Spinal cord (tissue), 10 donors: ENCODE measurements around the gene IQSEC1. TPM values are rescaled to one million over a fixed set of nuclear protein-coding genes. Genes with fewer than 3 reads are reported as not detected.

Experiments
- DNase-seq, 6 donors: peaks; one replicate each; pipeline versions ENCODE4 v3.0.0 to v3.0.0-alpha.2; 2013 to 2015; ENCODE audit warnings: low spot score in 6 of 6, low read depth in 4 of 6
- H3K27ac ChIP-seq: one replicate; pipeline ENCODE4 v1.5.1; 2013; ENCODE audit warnings: low read depth, low read length, control low read depth
- H3K27me3 ChIP-seq: one replicate; pipeline ENCODE4 v1.6.1; 2013; ENCODE audit warnings: low read length; ENCODE audit not compliant: control insufficient read depth, insufficient read depth
- H3K36me3 ChIP-seq: one replicate; pipeline ENCODE4 v1.6.1; 2013; ENCODE audit warnings: low read length; ENCODE audit not compliant: control insufficient read depth, insufficient read depth
- H3K4me1 ChIP-seq: one replicate; pipeline ENCODE4 v1.6.1; 2013; ENCODE audit warnings: low read length; ENCODE audit not compliant: control insufficient read depth, insufficient read depth
- H3K4me3 ChIP-seq: one replicate; pipeline ENCODE4 v1.5.1; 2013; ENCODE audit warnings: low read depth, low read length, control low read depth
- H3K9me3 ChIP-seq: one replicate; pipeline ENCODE4 v1.6.1; 2013; ENCODE audit warnings: low read length; ENCODE audit not compliant: control insufficient read depth, insufficient read depth
- WGBS: methylation state at CpG from one replicate; pipeline ENCODE4 v1.1.5; 2013; ENCODE audit warnings: missing lambda C conversion rate; ENCODE audit not compliant: insufficient coverage; 5-methylcytosine and 5-hydroxymethylcytosine counted together
- polyA plus RNA-seq, 2 donors: library from polyadenylated mRNA; unstranded; fragments of 120-200 nt; gene quantifications; one replicate each; pipeline ENCODE4 v1.2.1, GENCODE V29; 2013; ENCODE audit not compliant: insufficient read length in 2 of 2
- total RNA-seq, 2 donors: library from RNA; depleted of rRNA in 1 of 2; stranded (reverse); fragments of 120-200 nt in 1 of 2; fragments of >200 nt in 1 of 2; gene quantifications; one replicate each; pipeline versions ENCODE4 v1.2.3 to v1.2.4, GENCODE V29; 2013 to 2014
- donor health status: healthy.

IQSEC1 gene
- total and polyA plus RNA-seq, 4 donors: 40.2 to 87.1 (median 63.6) TPM

DNA sequence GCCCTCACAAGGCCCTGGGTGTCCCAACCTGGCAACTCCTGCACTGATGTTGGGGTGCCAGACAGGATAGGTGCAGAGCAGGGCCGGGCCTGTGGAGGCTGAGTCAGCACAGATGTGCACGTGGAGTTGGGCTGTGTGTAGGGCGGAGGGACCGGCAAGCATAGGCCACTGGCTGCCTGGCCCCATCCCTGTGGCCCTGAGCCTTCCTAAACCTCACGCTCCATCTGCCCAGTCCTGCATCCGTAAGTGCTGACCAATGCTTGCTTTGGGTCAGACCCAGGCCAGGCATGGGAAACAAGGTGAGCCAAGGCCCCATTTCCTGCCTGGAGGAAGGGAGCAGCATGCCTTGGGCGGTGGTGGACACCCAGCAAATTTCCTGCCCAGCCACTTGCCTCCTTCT lies 5.8 kb upstream of the IQSEC1 start:
- H3K36me3 ChIP-seq: no peaks in the 10 kb centered on the region
- H3K4me3 ChIP-seq: no peak overlapping the region
- WGBS: 88% methylated on average over 7 of the region's 7 CpGs
- no peak overlapping the region for H3K27ac ChIP-seq
- peaks cover 34% of the 10 kb centered on the region for H3K4me1 ChIP-seq
- H3K9me3 ChIP-seq: no peaks in the 10 kb centered on the region
- peaks cover 6% of the 10 kb centered on the region for H3K27me3 ChIP-seq
- DNase-seq: no peak

DNA sequence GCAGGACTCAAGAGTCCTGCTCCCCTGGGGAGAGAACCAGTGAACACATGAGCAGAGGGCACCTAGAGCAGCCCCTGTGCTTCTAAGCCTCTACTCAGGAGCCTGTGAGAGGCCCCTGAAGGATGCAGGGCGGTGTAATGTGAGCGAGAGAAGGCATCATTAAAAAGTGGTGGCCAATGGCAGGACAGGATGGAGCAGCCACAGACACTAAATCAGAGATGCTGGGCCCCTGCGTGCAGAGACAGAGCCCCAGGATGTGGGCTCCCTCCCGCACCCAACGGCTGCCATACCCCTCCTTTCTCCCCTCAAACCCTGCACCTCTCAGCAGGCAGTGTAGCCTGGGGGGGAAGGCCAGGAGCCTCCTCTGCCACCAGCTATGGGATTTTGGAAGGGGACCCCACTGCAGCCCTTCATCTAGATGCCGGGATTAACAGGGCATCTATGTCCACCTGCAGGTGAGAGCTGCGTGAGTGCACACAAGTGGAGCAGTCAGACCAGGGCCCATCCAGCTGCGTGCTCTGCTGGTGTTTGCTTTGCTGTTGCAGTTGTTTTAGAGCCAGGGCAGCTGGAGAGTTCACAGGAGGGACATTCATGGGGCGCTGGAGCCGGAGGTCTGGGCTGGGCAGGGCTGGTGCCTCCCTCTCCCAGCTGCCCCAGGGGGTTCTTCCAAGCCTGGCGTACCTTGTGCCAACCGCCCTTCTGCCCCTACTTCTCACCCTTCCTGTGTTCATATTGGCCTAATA lies 5.1 kb upstream of the IQSEC1 start:
- no peak overlapping the region for H3K4me3 ChIP-seq
- peaks cover 41% of the 10 kb centered on the region for H3K4me1 ChIP-seq
- DNase-seq: peak in 1 of 6 donors; percentile 50
- 68% methylated on average over 7 of the region's 12 CpGs for WGBS
- peaks cover 10% of the 10 kb centered on the region for H3K27me3 ChIP-seq
- H3K36me3 ChIP-seq: no peaks in the 10 kb centered on the region
- peaks cover 2% of the 10 kb centered on the region for H3K9me3 ChIP-seq
- H3K27ac ChIP-seq: no peak overlapping the region

DNA sequence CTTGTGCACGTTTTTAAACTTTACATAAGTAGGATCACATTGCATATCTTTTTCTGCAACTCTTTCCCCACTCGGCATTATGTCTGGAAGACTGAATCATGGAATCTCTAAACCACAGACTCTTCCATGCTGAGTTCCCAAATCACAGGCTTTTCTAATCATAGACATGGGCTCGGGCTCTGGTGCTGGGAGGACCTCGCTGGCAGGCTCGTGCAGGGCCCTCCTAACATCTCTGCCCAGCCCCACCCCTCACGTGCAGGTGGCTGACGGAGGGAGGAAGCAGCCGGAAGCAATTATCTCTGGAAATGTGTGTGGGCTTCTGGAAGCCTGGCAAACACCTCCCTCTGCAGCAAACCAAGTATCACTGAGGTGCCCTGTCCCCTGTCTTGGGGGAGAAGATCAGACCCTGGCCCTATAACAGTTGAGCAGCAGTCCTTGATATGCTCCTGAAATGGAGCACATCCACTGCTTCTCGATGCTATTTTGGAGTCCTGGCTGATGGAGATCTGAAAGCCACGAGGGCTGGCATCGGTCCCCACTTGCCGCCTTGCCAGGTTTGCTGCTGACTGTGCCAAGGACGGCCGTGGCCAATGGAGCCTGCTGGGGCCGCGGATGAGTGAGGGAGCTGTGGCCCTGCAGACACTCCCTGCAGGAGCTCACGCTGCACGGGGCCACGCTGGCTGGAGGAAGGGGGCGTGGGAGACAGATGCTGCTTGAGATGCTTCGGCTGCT lies 4.4 kb upstream of the IQSEC1 start:
- peaks cover 2% of the 10 kb centered on the region for H3K9me3 ChIP-seq
- H3K4me1 ChIP-seq: peaks cover 48% of the 10 kb centered on the region
- H3K27ac ChIP-seq: no peak overlapping the region
- H3K4me3 ChIP-seq: no peak overlapping the region
- WGBS: 21% methylated on average over 15 of the region's 21 CpGs
- H3K36me3 ChIP-seq: no peaks in the 10 kb centered on the region
- DNase-seq: peak in 2 of 6 donors; percentile 75 to 88
- H3K27me3 ChIP-seq: peaks cover 10% of the 10 kb centered on the region

DNA sequence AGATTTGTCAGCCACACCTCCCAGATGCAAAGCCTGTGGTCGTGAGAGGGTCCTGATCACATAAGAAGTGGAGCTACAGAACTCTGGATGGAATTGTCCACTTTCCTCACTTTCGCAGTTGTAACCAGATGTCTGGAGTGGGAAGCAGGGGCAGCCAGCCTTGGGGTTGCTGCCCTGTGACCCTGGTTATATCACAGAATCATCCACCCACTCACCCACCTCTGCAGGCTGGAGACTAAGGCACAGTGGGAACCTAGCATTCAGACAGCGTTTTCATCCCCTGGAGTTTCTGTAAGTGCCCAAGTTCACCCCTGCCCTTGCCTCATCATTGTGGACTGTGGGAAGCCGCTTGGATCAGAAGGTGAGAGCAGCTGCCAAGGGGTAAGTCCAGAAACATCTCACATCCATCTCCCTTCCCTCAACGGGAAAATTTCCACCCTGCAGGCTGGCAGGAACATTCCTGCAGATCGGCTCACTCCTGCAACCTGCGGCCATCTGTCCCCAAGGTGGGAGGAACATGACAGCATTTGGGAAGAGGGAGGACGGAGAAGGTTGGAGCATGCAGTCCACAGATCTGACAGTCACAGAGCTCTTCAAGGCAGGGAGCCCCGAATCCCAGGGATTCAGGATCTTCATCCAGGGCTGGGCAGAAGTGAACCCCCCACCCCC lies 2.9 kb upstream of the IQSEC1 start:
- H3K4me3 ChIP-seq: no peak overlapping the region
- no peaks in the 10 kb centered on the region for H3K36me3 ChIP-seq
- H3K27ac ChIP-seq: no peak overlapping the region
- DNase-seq: no peak
- H3K27me3 ChIP-seq: peaks cover 10% of the 10 kb centered on the region
- H3K9me3 ChIP-seq: peaks cover 2% of the 10 kb centered on the region
- peaks cover 62% of the 10 kb centered on the region for H3K4me1 ChIP-seq
- WGBS: 78% methylated on average over 6 of the region's 9 CpGs

DNA sequence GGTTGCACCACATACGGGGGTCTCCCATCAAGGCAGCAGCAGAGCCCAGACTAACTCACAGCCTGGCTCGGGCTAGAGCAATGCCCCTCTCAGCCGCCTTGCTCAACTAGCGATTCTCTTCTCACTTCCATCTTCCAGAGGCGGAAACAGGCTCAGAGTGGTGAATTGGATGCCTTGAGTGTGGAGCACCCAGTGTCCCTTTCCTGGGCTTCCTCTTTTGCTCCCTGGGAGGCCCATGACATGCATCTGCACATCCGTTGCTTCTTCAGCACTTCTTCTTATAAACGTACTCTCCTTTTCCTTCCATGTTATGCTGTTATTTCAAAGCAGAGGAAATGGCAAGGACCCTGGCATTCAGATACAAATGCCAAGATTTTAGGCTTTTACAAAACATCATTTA lies 2.1 kb upstream of the IQSEC1 start:
- WGBS: 88% methylated on average over 4 of the region's 7 CpGs

DNA sequence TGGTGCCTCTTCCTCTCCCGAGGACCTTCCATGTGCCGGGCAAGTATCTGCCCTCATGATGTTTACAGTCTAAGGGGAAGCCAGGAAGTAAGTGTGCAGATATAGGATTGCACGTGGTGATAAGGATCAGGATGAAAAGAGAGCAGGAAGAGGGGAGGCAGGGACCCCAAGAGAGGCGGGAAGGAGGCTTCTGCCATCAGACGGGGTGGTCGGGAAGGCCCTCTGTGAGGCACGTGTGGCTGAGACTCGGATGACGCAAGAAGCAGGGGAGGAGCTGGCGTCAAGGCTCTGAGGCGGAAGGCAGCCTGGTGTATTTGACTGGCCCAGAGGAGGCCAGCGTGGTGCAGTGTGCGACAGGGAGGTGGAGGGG lies 762 bp upstream of the IQSEC1 start:
- peak in 1 of 6 donors; percentile 57 for DNase-seq
- Histone ChIP-seq H3K27me3 (peaks cover 10% of the 10 kb centered on the region), H3K4me1 (peaks cover 80% of the 10 kb centered on the region), H3K27ac (no peak overlapping the region), H3K4me3 (no peak overlapping the region), H3K36me3 (no peaks in the 10 kb centered on the region), H3K9me3 (peaks cover 2% of the 10 kb centered on the region)
- 60% methylated on average over 13 of the region's 13 CpGs for WGBS

More for the DNA sequence above, 2.1 kb upstream of the IQSEC1 start:
- no peaks in the 10 kb centered on the region for H3K36me3 ChIP-seq
- H3K27ac ChIP-seq: no peak overlapping the region
- no peak for DNase-seq
- peaks cover 2% of the 10 kb centered on the region for H3K9me3 ChIP-seq
- peaks cover 10% of the 10 kb centered on the region for H3K27me3 ChIP-seq
- no peak overlapping the region for H3K4me3 ChIP-seq
- peaks cover 69% of the 10 kb centered on the region for H3K4me1 ChIP-seq

DNA sequence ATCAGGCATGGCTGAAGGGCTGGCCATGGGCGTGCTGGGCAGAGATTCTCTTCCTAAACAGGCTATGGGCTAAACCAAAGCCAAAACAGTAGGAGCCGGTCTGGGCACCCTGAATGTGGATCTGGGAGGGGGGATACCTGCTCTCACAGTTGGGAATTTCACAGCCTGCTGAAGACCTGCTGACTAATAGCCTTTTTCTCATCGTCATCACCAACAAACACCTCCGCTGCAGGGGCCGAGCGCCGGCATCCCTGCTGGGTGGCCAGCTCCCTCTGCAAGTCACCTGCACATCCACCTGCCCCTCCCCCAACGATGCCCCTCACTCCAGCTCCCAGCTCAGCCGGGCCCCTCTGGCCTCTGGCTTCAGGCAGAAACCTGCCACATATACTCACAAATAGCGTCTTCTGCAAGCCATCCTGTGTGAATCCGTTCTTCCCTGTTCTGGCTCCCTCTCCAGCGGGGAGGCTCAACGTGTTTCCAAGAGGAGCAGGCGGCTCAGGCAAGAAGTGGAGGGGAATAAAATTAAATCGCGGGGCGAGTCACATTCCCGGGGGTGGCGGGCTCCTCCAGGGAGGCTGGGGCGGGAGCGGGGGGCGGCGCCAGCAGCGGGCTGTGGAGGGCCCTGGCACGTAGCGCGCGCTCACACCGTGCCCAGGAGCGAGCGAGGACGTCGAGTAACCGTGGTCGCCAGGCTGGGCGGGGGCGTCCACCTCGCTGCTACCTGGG lies 466 bp downstream of the IQSEC1 start:
- Histone ChIP-seq H3K4me1 (peaks cover 75% of the 10 kb centered on the region), H3K27ac (no peak overlapping the region), H3K9me3 (peaks cover 2% of the 10 kb centered on the region), H3K36me3 (peaks cover 9% of the 10 kb centered on the region), H3K4me3 (peak overlapping the region; percentile 33), H3K27me3 (peaks cover 10% of the 10 kb centered on the region)
- WGBS: 4% methylated on average over 38 of the region's 38 CpGs
- peak in 2 of 6 donors; percentile 74 to 83 for DNase-seq

DNA sequence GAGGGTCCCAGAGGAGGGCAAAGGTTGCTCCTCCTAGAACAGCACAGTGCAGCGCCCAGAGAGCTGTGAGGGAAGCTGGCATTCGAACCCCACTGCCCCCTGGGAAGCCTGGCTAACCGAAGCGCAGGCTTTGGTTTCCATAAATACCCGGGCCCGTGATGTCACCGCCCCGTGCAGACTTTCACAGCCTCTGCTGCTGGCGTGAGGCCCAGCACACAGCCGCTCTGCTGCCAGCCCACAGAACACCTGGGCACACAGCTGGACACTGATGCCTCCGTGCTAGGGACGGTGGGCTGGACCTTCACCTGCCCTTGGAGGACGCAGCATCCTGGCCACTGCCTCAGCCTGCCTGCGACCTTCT lies 1.0 kb downstream of the IQSEC1 start:
- WGBS: 28% methylated on average over 14 of the region's 14 CpGs
- Histone ChIP-seq H3K27ac (no peak overlapping the region), H3K36me3 (peaks cover 13% of the 10 kb centered on the region), H3K27me3 (peaks cover 10% of the 10 kb centered on the region), H3K4me3 (peak overlapping the region; percentile 33), H3K9me3 (peaks cover 2% of the 10 kb centered on the region), H3K4me1 (peaks cover 75% of the 10 kb centered on the region)
- peak in 2 of 6 donors; percentile 57 to 67 for DNase-seq

DNA sequence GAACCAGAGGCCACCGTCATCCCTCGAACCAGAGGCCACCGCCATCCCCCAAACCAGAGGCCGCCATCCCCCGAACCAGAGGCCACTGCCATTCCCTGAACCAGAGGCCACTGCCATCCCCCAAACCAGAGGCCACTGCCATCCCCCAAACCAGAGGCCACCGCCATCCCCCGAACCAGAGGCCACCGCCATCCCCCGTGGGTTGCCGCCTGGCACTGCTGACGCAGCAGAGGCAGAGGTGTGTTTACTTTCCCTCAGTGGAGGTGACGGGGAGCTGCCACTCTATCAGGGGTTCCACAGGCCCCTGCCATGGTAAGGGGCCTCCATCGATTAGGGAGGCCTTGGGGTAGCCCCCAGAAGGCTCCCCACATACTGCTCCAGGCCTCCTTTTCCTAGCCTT lies 1.5 kb downstream of the IQSEC1 start:
- 68% methylated on average over 11 of the region's 13 CpGs for WGBS
- H3K9me3 ChIP-seq: peaks cover 2% of the 10 kb centered on the region
- DNase-seq: no peak
- H3K36me3 ChIP-seq: peaks cover 13% of the 10 kb centered on the region
- H3K27ac ChIP-seq: no peak overlapping the region
- peaks cover 80% of the 10 kb centered on the region for H3K4me1 ChIP-seq
- peaks cover 10% of the 10 kb centered on the region for H3K27me3 ChIP-seq
- peak overlapping the region; percentile 33 for H3K4me3 ChIP-seq
